Measurements from ENCODE around the gene SLC45A2. TPM values are rescaled to one million over a fixed set of nuclear protein-coding genes. Genes with fewer than 3 reads are reported as not detected.

Gene SLC45A2
- total RNA-seq, 1 experiment from 2014 or later: not detected

DNA sequence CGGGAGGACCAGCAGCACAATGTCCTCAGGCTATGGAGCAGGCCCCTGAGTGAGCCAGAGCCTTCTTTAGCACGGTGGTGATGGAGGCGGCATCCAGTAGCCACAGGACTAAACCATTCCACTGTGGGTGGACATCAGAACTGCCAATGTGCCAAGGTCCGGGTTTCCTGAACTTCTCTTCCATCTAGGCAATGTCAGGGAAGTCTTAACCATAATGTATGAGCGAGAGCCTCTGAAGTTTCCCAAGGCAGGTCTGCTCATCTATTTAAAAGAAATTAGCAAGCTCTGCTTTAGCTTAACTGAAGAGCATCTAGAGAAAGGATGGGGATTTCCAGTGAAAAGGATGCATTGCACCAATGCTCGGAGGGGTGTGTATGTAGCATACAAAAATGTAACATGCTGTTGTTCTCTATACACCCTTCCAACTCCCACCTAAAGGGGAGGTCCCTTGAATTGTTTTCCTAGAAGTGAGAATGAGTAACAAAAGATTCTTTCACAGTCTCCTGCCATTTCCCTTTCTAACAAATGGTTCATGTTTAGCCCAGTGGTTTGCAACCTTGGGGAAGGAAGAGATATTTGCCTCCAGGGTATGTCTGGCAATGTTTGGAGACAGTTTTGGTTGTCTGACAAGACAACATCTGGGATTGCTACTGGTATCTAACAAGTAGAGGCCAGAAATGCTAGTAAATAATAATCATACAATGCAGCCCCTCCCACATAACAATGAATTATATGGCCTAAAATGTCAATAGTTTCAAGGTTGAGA, 54.4 kb downstream of the SLC45A2 start:
- CTCF ChIA-PET: interaction anchor here (1.9 to 7.3 kb wide), 2 partner anchors 461 to 495 kb away, joined by 10 to 72 read pairs; no protein-coding TSS in a partner anchor
- Mint-ChIP-seq H3K27me3 (ENCODE audit: insufficient read depth, unreplicated experiment) (peaks cover 11% of the 10 kb centered on the region), H3K9me3 (ENCODE audit: unreplicated experiment) (no peaks in the 10 kb centered on the region), H3K36me3 (ENCODE audit: insufficient read depth, unreplicated experiment) (no peaks in the 10 kb centered on the region), H3K4me1 (ENCODE audit: insufficient read depth, unreplicated experiment) (peaks cover 7% of the 10 kb centered on the region), H3K4me3 (ENCODE audit: unreplicated experiment) (no peak overlapping the region), H3K27ac (ENCODE audit: low read depth, unreplicated experiment) (no peak overlapping the region)
- TF ChIP-seq, protein P1, sequence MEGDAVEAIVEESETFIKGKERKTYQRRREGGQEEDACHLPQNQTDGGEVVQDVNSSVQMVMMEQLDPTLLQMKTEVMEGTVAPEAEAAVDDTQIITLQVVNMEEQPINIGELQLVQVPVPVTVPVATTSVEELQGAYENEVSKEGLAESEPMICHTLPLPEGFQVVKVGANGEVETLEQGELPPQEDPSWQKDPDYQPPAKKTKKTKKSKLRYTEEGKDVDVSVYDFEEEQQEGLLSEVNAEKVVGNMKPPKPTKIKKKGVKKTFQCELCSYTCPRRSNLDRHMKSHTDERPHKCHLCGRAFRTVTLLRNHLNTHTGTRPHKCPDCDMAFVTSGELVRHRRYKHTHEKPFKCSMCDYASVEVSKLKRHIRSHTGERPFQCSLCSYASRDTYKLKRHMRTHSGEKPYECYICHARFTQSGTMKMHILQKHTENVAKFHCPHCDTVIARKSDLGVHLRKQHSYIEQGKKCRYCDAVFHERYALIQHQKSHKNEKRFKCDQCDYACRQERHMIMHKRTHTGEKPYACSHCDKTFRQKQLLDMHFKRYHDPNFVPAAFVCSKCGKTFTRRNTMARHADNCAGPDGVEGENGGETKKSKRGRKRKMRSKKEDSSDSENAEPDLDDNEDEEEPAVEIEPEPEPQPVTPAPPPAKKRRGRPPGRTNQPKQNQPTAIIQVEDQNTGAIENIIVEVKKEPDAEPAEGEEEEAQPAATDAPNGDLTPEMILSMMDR (IDR thresholded peaks at IDR 0.05; ENCODE audit: unreplicated experiment): no peak
- POLR2A ChIA-PET: no interaction called here
- no peak for DNase-seq (ENCODE audit: unreplicated experiment)
- BruUV-seq (replicated peaks): no TSS peak
- intact Hi-C loops (cut with micrococcal nuclease): loop anchor here (10.0 kb wide), 1 partner anchor 455 kb away; no protein-coding TSS in a partner anchor

GRCh38 chr5:33928283-33928682, 56.2 kb downstream of the SLC45A2 start:
- POLR2A ChIA-PET: no interaction called here
- no peaks in the 10 kb centered on the region for H3K36me3 Mint-ChIP-seq (ENCODE audit: insufficient read depth, unreplicated experiment)
- intact Hi-C loops (cut with micrococcal nuclease): no loop called here
- TF ChIP-seq, protein P1 (IDR thresholded peaks at IDR 0.05; ENCODE audit: unreplicated experiment): no peak
- CTCF ChIA-PET: interaction anchor here (0.6 kb wide), 1 partner anchor 459 kb away, joined by 3 read pairs; no protein-coding TSS in a partner anchor
- DNase-seq (ENCODE audit: unreplicated experiment): no peak
- BruUV-seq (replicated peaks): no TSS peak
- H3K4me3 Mint-ChIP-seq (ENCODE audit: unreplicated experiment): no peak overlapping the region
- no peaks in the 10 kb centered on the region for H3K4me1 Mint-ChIP-seq (ENCODE audit: insufficient read depth, unreplicated experiment)
- H3K9me3 Mint-ChIP-seq (ENCODE audit: unreplicated experiment): no peaks in the 10 kb centered on the region
- H3K27ac Mint-ChIP-seq (ENCODE audit: low read depth, unreplicated experiment): no peak overlapping the region
- peaks cover 11% of the 10 kb centered on the region for H3K27me3 Mint-ChIP-seq (ENCODE audit: insufficient read depth, unreplicated experiment)

- BruUV-seq (replicated peaks): no TSS peak
- Mint-ChIP-seq H3K9me3 (ENCODE audit: unreplicated experiment) (no peaks in the 10 kb centered on the region), H3K4me3 (ENCODE audit: unreplicated experiment) (no peak overlapping the region), H3K4me1 (ENCODE audit: insufficient read depth, unreplicated experiment) (no peaks in the 10 kb centered on the region), H3K27me3 (ENCODE audit: insufficient read depth, unreplicated experiment) (peaks cover 11% of the 10 kb centered on the region), H3K27ac (ENCODE audit: low read depth, unreplicated experiment) (no peak overlapping the region), H3K36me3 (ENCODE audit: insufficient read depth, unreplicated experiment) (no peaks in the 10 kb centered on the region)
- DNase-seq (ENCODE audit: unreplicated experiment): no peak
- POLR2A ChIA-PET: interaction anchor here (0.6 kb wide), 1 partner anchor 117 kb away, joined by 3 read pairs; no protein-coding TSS in a partner anchor
- TF ChIP-seq, protein P1 (IDR thresholded peaks at IDR 0.05; ENCODE audit: unreplicated experiment): no peak
- CTCF ChIA-PET: interaction anchor here (0.6 kb wide), 1 partner anchor 458 kb away, joined by 3 read pairs; no protein-coding TSS in a partner anchor
- intact Hi-C loops (cut with micrococcal nuclease): no loop called here
Observed at GRCh38 chr5:33927685-33928084, 56.8 kb downstream of the SLC45A2 start.

GRCh38 chr5:33925278-33925677, 59.2 kb downstream of the SLC45A2 start:
- ChIA-PET CTCF (no interaction called here), POLR2A (interaction anchor here (0.6 kb wide), 1 partner anchor 367 kb away, joined by 3 read pairs; no protein-coding TSS in a partner anchor)
- Mint-ChIP-seq H3K9me3 (ENCODE audit: unreplicated experiment) (no peaks in the 10 kb centered on the region), H3K4me1 (ENCODE audit: insufficient read depth, unreplicated experiment) (no peaks in the 10 kb centered on the region), H3K36me3 (ENCODE audit: insufficient read depth, unreplicated experiment) (no peaks in the 10 kb centered on the region), H3K4me3 (ENCODE audit: unreplicated experiment) (no peak overlapping the region), H3K27me3 (ENCODE audit: insufficient read depth, unreplicated experiment) (no peaks in the 10 kb centered on the region), H3K27ac (ENCODE audit: low read depth, unreplicated experiment) (no peak overlapping the region)
- intact Hi-C loops (cut with micrococcal nuclease): no loop called here
- no TSS peak for BruUV-seq (replicated peaks)
- no peak for DNase-seq (ENCODE audit: unreplicated experiment)
- TF ChIP-seq, protein P1 (IDR thresholded peaks at IDR 0.05; ENCODE audit: unreplicated experiment): no peak
